Measurements from ENCODE around the gene DYRK1A. TPM values are rescaled to one million over a fixed set of nuclear protein-coding genes. Genes with fewer than 3 reads are reported as not detected.
"Not testable (repeated sequence)": the region's sequence is repeated elsewhere in the genome, so short reads cannot be mapped to it uniquely, and the experiment has no call there.

Gene DYRK1A
- total RNA-seq, 1 donor from 2014 or later, result 34.4 TPM

DNA sequence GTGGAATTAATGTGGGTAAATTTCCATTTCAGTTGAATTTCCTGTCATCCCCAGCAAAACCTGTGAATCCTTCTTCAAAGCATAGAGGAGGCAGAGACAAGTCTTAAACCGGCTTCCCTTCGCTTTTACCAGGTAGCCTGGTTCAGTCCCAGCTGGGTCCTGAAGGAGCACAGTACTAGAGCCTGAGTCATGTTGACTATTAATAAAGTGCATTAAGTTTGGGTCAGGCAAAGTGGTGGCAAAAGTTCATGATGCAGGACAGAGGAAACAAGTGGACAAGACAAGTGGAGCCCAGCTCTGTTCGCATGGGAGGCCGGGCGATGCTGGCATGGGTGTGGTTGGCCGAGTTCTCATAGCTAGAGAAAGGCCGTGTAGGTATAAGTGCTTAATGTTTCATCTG is 150.4 kb downstream of the DYRK1A start:
- TF ChIP-seq, protein P1, sequence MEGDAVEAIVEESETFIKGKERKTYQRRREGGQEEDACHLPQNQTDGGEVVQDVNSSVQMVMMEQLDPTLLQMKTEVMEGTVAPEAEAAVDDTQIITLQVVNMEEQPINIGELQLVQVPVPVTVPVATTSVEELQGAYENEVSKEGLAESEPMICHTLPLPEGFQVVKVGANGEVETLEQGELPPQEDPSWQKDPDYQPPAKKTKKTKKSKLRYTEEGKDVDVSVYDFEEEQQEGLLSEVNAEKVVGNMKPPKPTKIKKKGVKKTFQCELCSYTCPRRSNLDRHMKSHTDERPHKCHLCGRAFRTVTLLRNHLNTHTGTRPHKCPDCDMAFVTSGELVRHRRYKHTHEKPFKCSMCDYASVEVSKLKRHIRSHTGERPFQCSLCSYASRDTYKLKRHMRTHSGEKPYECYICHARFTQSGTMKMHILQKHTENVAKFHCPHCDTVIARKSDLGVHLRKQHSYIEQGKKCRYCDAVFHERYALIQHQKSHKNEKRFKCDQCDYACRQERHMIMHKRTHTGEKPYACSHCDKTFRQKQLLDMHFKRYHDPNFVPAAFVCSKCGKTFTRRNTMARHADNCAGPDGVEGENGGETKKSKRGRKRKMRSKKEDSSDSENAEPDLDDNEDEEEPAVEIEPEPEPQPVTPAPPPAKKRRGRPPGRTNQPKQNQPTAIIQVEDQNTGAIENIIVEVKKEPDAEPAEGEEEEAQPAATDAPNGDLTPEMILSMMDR (IDR thresholded peaks at IDR 0.05), result no peak
- Histone ChIP-seq H3K4me1 (no peaks in the 10 kb centered on the region), H3K27ac (no peak overlapping the region), H3K27me3 (no peaks in the 10 kb centered on the region), H3K9me3 (no peaks in the 10 kb centered on the region), H3K4me3 (no peak overlapping the region), H3K36me3 (peaks cover 25 to 40% of the 10 kb centered on the region in 2 donors)
- no peak for DNase-seq (ENCODE audit: low spot score in 2 of 2)
- intact Hi-C loops (cut with DNase I), result no loop called here

DNA sequence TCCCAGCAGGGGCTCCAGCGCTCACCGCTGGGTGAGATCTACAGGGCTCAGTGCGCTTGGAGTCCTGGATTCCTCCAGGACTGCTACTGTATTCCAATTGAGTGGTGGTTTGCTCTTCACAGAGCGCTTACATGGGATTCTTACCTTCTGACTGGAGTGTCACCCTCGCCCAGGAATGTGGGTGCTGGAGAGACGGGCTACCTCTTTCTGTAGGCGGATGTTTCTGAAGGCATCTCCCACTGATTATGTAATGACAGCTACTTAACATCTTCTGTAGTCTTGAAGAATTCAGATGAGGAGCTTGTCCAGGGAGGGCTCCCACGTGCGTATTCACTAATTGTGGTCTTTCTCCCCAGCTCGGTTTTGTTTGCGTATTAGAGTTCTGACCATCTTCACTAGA is 154.2 kb downstream of the DYRK1A start:
- Histone ChIP-seq H3K27me3 (no peaks in the 10 kb centered on the region), H3K4me1 (no peaks in the 10 kb centered on the region), H3K36me3 (peaks cover 0 to 17% of the 10 kb centered on the region in 2 donors), H3K9me3 (no peaks in the 10 kb centered on the region), H3K27ac (no peak overlapping the region), H3K4me3 (no peak overlapping the region)
- no peak for DNase-seq (ENCODE audit: low spot score in 2 of 2)
- TF ChIP-seq, protein P1 (IDR thresholded peaks at IDR 0.05), result no peak
- intact Hi-C loops (cut with DNase I), result no loop called here

DNA sequence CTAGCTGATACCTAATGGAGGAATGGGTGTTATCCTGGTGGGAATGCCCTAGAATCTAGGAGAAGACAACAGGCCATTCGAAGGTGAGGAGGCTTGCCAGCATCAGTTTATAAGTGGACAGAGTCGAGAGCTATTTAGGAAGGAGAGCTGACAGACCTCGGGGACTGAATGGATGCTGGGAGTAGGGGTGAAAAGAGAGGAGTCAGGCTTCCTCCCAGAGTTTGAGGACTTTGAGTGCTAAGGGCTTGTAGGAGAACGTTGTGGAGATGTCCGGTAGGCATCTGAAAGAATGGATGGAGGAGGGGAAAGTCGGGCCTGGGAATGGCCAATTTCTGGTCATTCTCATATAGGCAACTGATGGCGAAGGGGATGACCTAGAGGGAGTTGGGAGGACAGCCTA is 155.1 kb downstream of the DYRK1A start:
- H3K27ac ChIP-seq, result no peak overlapping the region
- peaks cover 0 to 10% of the 10 kb centered on the region in 2 donors for H3K36me3 ChIP-seq
- H3K9me3 ChIP-seq, result no peaks in the 10 kb centered on the region
- no peak overlapping the region for H3K4me3 ChIP-seq
- no peaks in the 10 kb centered on the region for H3K4me1 ChIP-seq
- no peak for DNase-seq (ENCODE audit: low spot score in 2 of 2)
- TF ChIP-seq, protein P1 (IDR thresholded peaks at IDR 0.05), result no peak
- intact Hi-C loops (cut with DNase I), result no loop called here
- H3K27me3 ChIP-seq, result no peaks in the 10 kb centered on the region

DNA sequence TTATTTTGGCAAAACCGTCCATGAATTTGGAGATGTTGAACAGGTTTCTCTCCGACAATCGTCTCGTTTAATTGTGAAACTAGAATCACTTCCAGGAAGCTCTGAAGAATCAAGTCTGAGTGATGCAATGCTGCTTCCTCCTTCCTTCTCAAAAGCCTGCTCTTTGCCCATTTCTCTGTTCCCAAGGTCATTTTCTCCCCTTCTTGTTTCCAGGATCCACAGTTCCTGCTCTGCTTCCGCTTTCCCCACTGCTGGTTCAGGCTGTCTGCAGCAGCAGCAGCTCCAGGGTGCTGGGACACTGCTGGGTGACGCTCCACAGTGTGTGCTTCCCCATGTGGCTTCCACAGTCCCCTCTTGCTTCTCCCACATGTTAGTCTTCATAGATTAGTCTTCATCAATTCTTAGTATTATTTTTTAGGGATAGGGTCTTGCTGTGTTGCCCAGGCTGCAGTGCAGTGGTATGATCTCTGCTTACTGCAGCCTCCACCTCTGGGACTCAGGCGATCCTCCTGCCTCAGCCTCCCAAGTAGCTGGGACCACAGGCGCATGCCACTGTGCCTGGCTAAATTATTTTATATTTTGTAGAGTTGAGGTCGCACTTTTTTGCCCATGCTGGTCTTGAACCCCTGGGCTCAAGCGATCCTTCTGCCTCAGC is 156.2 kb downstream of the DYRK1A start:
- TF ChIP-seq, protein P1 (IDR thresholded peaks at IDR 0.05), result no peak
- no peak overlapping the region for H3K4me3 ChIP-seq
- H3K9me3 ChIP-seq, result no peaks in the 10 kb centered on the region
- H3K27ac ChIP-seq, result no peak overlapping the region
- no peak for DNase-seq (ENCODE audit: low spot score in 2 of 2)
- H3K4me1 ChIP-seq, result no peaks in the 10 kb centered on the region
- H3K27me3 ChIP-seq, result no peaks in the 10 kb centered on the region
- intact Hi-C loops (cut with DNase I), result no loop called here
- peaks cover 0 to 3% of the 10 kb centered on the region in 2 donors for H3K36me3 ChIP-seq

DNA sequence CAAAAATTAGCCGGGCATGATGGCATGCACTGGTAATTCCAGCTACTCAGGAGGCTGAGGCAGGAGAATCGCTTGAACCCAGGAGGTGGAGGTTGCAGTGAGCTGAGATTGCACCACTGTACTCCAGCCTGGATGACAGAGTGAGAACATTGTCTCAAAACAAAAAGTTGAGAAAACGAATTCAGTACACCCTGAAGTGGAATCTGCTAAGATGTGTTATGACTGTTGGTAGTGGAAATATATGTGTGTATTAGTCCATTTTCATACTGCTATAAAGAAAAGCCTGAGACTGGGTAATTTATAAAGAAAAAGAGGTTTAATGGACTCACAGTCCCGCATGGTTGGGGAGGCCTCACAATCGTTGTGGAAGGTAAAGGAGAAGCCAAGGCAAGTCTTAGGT is 158.4 kb downstream of the DYRK1A start:
- H3K27ac ChIP-seq; H3K4me1 ChIP-seq; H3K9me3 ChIP-seq; intact Hi-C loops (cut with DNase I); H3K27me3 ChIP-seq; H3K4me3 ChIP-seq; H3K36me3 ChIP-seq; DNase-seq (ENCODE audit: low spot score in 2 of 2): not testable (repeated sequence)

DNA sequence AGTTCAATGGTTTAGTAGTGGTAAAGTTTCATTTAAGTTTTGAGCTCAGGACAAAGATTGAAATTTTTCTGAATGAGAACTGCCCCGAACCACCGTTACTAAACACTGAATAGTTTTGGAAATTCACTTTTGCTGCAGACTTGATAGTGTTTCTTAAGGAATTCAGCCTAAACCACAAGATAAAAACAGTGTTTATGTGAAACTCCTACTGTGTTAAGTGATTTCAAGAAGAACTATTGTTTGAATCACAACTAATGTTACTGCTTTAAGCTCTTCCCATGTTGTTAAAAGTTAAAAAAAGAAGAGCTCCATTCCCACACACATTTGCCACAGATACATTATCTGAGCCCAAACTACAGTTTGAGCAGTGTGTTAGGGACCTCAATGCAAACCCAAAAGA is 159.2 kb downstream of the DYRK1A start:
- TF ChIP-seq, protein P1 (IDR thresholded peaks at IDR 0.05), result no peak
- Histone ChIP-seq H3K27ac (no peak overlapping the region), H3K4me1 (peaks cover 0 to 3% of the 10 kb centered on the region in 2 donors), H3K27me3 (no peaks in the 10 kb centered on the region), H3K36me3 (no peaks in the 10 kb centered on the region), H3K4me3 (no peak overlapping the region), H3K9me3 (no peaks in the 10 kb centered on the region)
- intact Hi-C loops (cut with DNase I), result no loop called here
- no peak for DNase-seq (ENCODE audit: low spot score in 2 of 2)

All from ascending aorta (tissue), 2 donors.